Stimulated activated CD8-positive, alpha-beta memory T cell treated with anti-CD3 and anti-CD28 coated beads, Interleukin-15, amount 100 ng/mL, for 1 hour (primary cell): ENCODE results near the gene DHDDS.
A peak's percentile ranks its signal among the peaks of the same experiment; 100 is the strongest.
"Not testable (repeated sequence)": the region's sequence is repeated elsewhere in the genome, so short reads cannot be mapped to it uniquely, and the experiment has no call there.

Experiments used
- DNase-seq: peaks from one replicate; pipeline ENCODE4 v3.0.0-alpha.2; 2020; ENCODE audit warnings: low read depth

Gene DHDDS

DNA sequence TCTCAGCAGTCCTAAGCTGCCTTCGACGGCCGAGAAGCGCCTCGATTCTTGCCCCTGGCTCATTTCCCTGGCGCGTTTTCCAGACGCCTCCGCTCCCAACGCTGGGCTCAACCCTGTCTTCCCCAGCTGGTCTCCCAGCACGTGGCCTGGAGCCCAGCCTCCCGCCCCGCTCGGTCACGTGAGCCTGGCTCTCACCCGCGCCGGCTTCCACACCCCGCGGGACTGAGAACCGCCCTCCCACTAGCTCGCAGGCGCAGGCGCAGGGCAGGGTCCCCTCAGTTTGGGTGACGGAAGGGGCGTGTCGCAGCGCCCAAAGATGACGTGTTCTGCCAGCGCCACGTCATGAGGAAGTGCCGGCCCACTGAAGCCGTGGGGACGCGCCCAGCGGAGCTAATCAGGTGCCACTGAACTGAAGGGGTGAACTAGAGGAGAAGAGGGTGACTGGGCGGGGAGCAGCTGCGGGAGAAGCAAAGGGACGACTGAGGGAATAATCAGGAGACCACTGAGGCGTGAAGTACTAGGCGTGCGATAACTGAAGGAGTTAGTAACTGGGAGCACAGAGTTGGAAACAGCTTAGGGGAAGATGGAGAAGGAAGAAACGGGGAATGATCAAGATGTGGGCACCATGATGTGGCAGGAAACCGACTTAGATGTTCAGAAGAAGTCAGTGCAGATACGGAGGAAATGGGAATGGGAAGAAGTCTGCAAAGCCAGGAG is at the start of gene DHDDS:
TSS of gene DHDDS (plus strand) at position 343 of the 717 bp plus-strand sequence. CDS start 625 bp downstream, outside the sequence.
- DNase-seq = peak; percentile 98

DNA sequence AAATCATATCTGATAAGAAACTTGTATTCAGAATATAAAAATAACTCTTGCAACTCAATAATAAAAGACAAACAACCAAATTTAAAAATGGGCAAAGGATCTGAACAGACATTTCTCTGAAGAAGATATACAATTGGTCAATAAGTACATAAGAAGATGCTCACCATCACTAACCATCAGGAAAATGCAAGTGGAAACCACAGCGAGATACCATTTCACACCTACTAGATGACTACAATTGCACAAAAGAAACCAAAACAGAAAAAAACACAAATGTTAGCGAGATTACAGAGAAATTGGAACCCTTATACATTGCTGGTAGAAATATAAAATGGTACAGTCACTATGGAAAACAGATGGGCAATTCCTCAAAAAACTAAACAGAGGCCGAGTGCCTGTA is 48.0 kb upstream of the DHDDS start:
- no peak for DNase-seq

- DNase-seq = not testable (repeated sequence)
These were observed 47.1 kb upstream of the DHDDS start for GRCh38 chr1:26385063-26385462.

GRCh38 chr1:26387447-26387846 is 44.7 kb upstream of the DHDDS start:
- no peak for DNase-seq

DNA sequence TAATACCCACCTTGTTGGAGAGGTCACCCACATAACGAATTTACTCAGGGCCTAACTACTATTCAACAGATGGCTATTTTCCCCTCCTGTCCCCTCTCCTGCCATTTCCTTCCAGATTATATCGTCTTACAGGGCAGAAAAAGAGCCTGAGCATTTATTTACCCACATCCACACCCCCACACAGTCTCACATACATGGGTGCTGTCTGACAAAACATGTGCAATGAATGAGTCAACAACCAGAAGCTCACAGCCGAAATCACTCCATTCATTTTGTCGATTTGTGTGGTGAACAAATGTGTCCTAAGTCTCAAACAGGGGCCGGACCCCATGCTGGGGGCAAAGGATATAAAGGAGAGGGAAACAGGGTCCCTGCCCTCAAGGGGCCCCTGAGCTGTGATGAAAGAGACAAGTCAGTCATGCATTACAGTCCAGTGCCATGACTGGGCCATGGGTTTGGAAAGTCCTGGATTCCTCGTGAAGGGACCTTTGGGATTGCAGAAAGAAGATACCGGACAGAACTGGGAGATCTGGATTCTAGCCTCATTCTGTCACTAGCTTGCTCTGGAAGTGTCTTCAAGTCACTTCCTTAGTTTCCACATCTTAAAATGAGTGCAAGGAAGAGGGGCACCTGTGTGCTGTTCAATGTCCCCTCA is 43.2 kb upstream of the DHDDS start:
- DNase-seq = no peak

- DNase-seq = no peak
These were observed 42.4 kb upstream of the DHDDS start for GRCh38 chr1:26389604-26390247.

DNA sequence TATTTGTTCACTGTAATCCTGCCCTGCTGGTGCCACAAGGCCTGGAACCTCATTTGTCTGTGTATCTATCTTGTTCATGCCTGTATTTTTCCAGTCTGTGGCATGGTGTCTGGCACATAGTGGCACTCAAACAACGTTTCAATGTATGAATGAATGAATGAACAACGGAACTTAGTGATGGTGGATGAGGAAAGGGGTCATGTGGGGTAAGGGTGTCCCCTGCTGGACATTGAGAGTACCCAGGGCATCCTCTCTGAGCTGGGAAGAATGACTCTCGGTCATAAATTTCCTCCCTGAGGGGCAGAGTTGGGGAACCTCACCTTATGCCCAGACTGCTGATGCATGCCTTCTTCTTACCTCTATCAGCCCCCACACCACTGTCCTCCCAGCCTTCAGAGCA is 40.7 kb upstream of the DHDDS start:
- peak; percentile 13 for DNase-seq

DNA sequence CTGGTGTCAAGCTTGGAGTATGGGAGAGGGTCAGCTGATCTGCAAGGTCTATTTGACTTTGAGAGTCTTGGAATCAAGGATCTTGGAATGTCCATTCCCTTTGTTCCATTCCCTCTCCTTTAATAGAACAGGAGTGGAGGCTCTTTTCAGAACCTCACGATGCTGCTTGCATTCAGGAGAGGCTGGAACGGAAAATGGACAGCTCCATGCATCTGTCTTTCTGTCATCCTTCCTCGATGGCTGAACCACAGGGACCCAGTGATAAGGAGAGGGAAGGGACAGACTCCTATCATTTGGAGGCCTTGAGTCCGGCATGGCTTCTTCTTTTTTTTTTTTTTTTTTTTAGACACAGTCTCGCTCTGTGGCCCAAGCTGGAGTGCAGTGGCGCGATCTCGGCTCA is 36.4 kb upstream of the DHDDS start:
- no peak for DNase-seq

DNA sequence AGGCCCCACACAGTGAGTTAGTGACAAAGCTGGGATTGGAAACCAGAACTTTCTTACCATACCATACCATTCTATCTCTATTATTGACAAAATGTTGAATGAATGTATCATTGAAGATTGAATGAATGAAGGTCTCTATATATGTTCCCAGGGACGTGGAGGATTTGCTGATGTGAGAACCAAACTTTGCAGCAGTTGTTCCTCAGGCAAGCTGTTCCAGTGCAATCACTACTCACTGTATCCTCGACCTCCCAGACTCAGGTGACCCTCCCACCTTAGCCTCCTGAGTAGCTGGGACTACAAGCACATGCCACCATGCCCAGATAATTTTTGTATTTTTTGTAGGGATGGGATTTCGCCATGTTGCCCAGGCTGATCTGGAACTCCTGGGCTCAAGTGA is 33.1 kb upstream of the DHDDS start:
- DNase-seq = no peak

- DNase-seq = no peak
These were observed 30.2 kb upstream of the DHDDS start for GRCh38 chr1:26401891-26402290.

DNA sequence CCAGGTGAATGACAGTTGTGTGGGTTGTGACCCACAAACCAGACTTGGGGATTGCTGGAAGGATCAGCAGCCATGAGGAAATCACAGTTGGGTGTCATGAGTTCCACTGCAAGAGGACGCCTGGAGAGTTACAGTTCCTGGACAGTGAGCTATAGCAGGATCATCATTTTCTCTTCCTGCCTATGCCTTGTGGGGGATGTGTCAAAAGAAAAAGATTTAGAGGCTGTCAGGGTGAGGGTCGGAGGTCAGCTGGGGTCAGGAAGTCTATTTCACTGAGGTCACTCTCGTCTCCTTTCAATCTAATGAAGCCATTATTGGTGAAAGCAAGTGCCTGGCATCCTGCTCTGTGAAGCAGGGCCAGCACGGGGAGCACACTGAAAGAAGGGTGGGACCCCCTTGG is 28.5 kb upstream of the DHDDS start:
- no peak for DNase-seq

DNA sequence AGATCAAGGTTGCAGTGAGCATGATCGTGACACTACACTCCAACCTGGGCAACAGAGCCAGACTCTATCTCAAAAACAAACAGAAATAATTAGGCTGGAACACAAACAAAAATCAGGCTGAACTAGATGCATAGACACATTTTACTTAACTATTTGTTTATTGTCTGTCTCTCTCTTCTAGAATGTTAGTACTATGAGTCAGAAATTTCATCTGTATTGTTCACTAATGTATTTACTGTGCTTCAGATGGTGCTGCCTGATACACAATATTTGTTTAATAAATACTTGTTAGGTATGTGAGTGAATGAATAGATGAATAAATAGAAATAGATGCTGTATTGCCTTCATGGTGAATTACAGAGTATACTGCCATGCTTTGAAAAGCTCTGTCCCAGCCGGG is 27.5 kb upstream of the DHDDS start:
- DNase-seq = no peak

GRCh38 chr1:26405281-26405915 is 26.7 kb upstream of the DHDDS start:
- DNase-seq = no peak

GRCh38 chr1:26408604-26409003 is 23.5 kb upstream of the DHDDS start:
- DNase-seq = peak; percentile 70

DNA sequence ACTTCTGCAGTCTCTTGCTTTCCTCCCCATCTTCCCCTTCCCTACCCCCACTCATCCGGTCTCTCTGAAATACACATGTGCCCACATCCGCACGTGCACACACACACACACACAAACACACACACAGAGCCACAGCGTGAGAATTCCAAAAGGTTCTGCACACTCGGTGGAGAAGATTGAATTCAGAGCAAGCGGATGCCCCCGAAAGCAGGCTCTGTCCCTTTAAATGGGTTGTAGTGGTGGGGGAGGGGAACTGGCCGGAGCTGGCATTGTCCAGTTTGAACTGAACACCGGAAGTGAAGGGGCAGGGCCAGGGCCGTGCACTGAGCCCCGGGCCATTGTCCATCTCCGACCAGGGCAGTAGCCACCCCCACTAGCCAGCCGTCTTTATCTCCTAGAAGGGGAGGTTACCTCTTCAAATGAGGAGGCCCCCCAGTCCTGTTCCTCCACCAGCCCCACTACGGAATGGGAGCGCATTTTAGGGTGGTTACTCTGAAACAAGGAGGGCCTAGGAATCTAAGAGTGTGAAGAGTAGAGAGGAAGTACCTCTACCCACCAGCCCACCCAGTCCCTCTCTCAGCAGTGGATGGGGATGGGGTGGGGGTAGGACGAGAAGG is 22.8 kb upstream of the DHDDS start:
- DNase-seq = no peak

- DNase-seq = no peak
These were observed 21.2 kb upstream of the DHDDS start, which contains the start of gene LIN28A for GRCh38 chr1:26410706-26411623. Gene LIN28A (plus strand): TSS chr1:26410817. CDS start chr1:26410892, 75 bp downstream.

- no peak for DNase-seq
These were observed 20.5 kb upstream of the DHDDS start for GRCh38 chr1:26411624-26412074.

DNA sequence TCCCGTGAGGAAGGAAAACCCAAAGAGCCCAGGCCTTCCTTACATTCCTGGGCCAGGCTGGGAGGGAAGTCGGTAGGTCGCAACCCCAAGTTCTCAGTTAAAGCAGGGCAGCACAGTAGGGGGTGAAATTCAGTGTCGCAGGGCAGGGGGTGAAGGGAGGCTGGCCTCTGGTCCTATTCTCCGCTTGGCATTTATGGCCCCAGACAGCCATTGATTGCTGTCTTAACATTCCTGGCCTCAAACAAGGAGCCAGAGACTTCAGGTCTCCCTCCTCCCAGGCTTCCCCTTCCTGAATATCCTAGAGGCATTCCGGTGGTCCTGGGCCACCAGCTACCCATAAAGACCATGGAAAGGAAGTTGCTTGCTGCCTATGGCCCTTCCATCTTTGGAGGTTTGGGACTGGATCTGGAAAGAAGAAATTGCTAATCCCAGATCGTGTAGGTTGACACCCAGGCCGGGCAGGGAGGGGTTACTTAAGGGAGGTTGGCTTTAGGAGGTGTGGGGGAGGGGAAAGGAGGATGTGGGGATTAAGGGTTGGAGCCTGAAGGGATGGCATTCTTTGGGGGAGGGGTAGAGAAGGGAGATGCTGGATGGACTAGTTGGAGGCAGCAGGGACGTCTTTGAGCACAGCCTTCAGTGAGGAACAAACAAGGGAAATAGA is 19.8 kb upstream of the DHDDS start:
- no peak for DNase-seq

- no peak for DNase-seq
These were observed 19.1 kb upstream of the DHDDS start for GRCh38 chr1:26413031-26413430.

- peak; percentile 81 for DNase-seq
These were observed 14.9 kb upstream of the DHDDS start for GRCh38 chr1:26417111-26417759.
